ENCODE measurements around the gene PCP4L1.

The PCP4L1 gene

DNA sequence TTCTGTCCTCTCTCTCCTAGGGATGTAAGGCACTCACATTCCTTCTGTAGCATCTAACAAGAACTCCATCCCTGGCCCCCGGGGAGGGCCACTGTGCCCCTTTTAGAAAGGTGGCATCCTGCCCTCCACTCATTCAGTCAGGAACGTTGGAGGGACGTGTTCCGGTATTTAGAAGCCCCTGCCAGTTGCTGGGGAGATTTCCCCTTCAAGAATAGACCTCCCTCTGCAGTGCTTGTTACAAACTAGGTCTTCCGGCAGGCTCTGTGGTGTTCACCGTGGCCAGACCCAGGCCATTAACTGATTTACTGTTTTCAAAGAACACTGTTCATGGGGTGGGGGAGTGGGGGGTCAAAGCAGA, 779 bp downstream of the PCP4L1 start:
- Histone ChIP-seq H3K4me1 (ENCODE audit: insufficient read depth, low read length) (no peaks in the 10 kb centered on the region), H3K27me3 (ENCODE audit: insufficient read depth, low read length, poor library complexity) (peaks cover 18% of the 10 kb centered on the region), H3K4me2 (ENCODE audit: insufficient read depth, low read length) (no peak overlapping the region), H2AFZ (ENCODE audit: low read depth, low read length) (no peak overlapping the region), H3K36me3 (ENCODE audit: insufficient read depth, low read length) (no peaks in the 10 kb centered on the region), H3K9ac (ENCODE audit: low read depth, low read length) (no peak overlapping the region), H3K9me3 (ENCODE audit: insufficient read depth, low read length, severe bottlenecking) (peaks cover 8% of the 10 kb centered on the region), H3K27ac (ENCODE audit: low read length) (no peak overlapping the region), H3K4me3 (ENCODE audit: low read depth in 1 of 2, low read length in 2 of 2) (no peak overlapping the region), H4K20me1 (ENCODE audit: insufficient read depth, low read length) (no peaks in the 10 kb centered on the region), H3K79me2 (ENCODE audit: insufficient read depth, low read length) (no peaks in the 10 kb centered on the region)
- TF ChIP-seq CTCF (IDR thresholded peaks at IDR 0.05; ENCODE audit: borderline replicate concordance, extremely low read depth, low read length, poor library complexity, severe bottlenecking) = no peak
- TF ChIP-seq EZH2 (IDR thresholded peaks at IDR 0.05; ENCODE audit: borderline replicate concordance, low read depth, low read length, severe bottlenecking) = no peak
- no peak for DNase-seq
- ATAC-seq (ENCODE audit: insufficient read depth, low read depth) = no peak

GRCh38 chr1:161259765-161260164, 1.2 kb downstream of the PCP4L1 start:
- no peaks in the 10 kb centered on the region for H3K4me1 ChIP-seq (ENCODE audit: insufficient read depth, low read length)
- no peak overlapping the region for H3K4me2 ChIP-seq (ENCODE audit: insufficient read depth, low read length)
- H3K4me3 ChIP-seq (ENCODE audit: low read depth in 1 of 2, low read length in 2 of 2) = no peak overlapping the region
- no peak for DNase-seq
- ATAC-seq (ENCODE audit: insufficient read depth, low read depth) = no peak
- no peak overlapping the region for H3K9ac ChIP-seq (ENCODE audit: low read depth, low read length)
- H2AFZ ChIP-seq (ENCODE audit: low read depth, low read length) = no peak overlapping the region
- H3K79me2 ChIP-seq (ENCODE audit: insufficient read depth, low read length) = no peaks in the 10 kb centered on the region
- H3K36me3 ChIP-seq (ENCODE audit: insufficient read depth, low read length) = no peaks in the 10 kb centered on the region
- TF ChIP-seq EZH2 (IDR thresholded peaks at IDR 0.05; ENCODE audit: borderline replicate concordance, low read depth, low read length, severe bottlenecking) = no peak
- TF ChIP-seq CTCF (IDR thresholded peaks at IDR 0.05; ENCODE audit: borderline replicate concordance, extremely low read depth, low read length, poor library complexity, severe bottlenecking) = no peak
- peaks cover 8% of the 10 kb centered on the region for H3K9me3 ChIP-seq (ENCODE audit: insufficient read depth, low read length, severe bottlenecking)
- H3K27me3 ChIP-seq (ENCODE audit: insufficient read depth, low read length, poor library complexity) = peaks cover 18% of the 10 kb centered on the region
- H3K27ac ChIP-seq (ENCODE audit: low read length) = no peak overlapping the region
- H4K20me1 ChIP-seq (ENCODE audit: insufficient read depth, low read length) = no peaks in the 10 kb centered on the region

DNA sequence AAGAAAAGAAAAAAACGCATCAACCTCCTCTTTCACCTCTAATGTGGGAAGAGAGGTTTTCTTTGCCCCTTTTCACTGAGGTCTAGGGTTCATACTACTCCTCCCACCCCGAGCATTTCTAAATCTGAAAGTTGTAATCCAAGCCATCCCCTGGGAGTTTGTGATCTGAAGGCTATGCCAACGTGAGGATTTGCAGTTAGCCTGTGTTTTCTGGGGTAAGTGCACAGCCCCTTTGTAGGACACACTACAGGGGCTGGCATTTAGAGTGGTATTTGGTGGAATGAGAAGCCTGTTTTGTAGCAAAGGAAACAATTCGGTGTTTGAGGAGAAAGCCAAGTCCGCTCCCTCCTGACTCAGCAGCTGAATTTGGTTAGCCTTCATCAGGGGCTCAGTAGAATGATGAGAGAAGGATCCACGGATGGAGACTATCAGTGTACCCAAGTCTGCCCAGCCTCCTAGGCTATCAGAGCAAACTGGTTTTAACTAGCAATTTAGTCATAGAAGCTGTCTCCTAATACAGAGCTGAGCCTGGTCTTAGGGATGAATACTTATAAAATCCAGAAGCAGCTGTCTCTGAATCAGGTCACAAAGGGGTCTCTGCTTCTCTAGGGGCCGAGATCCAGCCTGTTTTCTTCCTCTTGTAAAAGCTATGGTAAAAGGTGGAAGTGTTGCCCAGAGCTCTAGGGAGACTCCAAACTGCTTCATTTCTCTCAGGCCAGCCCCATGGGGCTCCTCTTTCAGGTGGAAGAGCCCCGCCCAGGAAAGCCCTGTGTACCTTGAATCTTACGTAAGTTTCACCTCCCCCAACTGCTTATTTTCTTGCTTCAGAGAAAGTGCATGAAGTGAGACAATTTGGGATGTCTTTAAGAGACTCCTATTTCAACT, 2.1 kb downstream of the PCP4L1 start:
- no peaks in the 10 kb centered on the region for H4K20me1 ChIP-seq (ENCODE audit: insufficient read depth, low read length)
- H3K4me3 ChIP-seq (ENCODE audit: low read depth in 1 of 2, low read length in 2 of 2) = no peak overlapping the region
- no peaks in the 10 kb centered on the region for H3K79me2 ChIP-seq (ENCODE audit: insufficient read depth, low read length)
- H3K9ac ChIP-seq (ENCODE audit: low read depth, low read length) = no peak overlapping the region
- no peak overlapping the region for H2AFZ ChIP-seq (ENCODE audit: low read depth, low read length)
- TF ChIP-seq CTCF (IDR thresholded peaks at IDR 0.05; ENCODE audit: borderline replicate concordance, extremely low read depth, low read length, poor library complexity, severe bottlenecking) (no peak), EZH2 (IDR thresholded peaks at IDR 0.05; ENCODE audit: borderline replicate concordance, low read depth, low read length, severe bottlenecking) (no peak)
- ATAC-seq (ENCODE audit: insufficient read depth, low read depth) = no peak
- no peak for DNase-seq
- H3K4me1 ChIP-seq (ENCODE audit: insufficient read depth, low read length) = no peaks in the 10 kb centered on the region
- no peak overlapping the region for H3K4me2 ChIP-seq (ENCODE audit: insufficient read depth, low read length)
- H3K36me3 ChIP-seq (ENCODE audit: insufficient read depth, low read length) = no peaks in the 10 kb centered on the region
- H3K27me3 ChIP-seq (ENCODE audit: insufficient read depth, low read length, poor library complexity) = peaks cover 18% of the 10 kb centered on the region
- H3K9me3 ChIP-seq (ENCODE audit: insufficient read depth, low read length, severe bottlenecking) = peaks cover 8% of the 10 kb centered on the region
- H3K27ac ChIP-seq (ENCODE audit: low read length) = no peak overlapping the region
